Activated T-helper 1 cell treated with Interleukin-2 at 50 U/mL for 16 hours (primary cell): Measurements from ENCODE around the gene PDGFA.

ENCODE experiments used
- DNase-seq: peaks from one replicate; pipeline ENCODE4 v3.0.0-alpha.2; 2020; ENCODE audit warnings: low read depth

Gene PDGFA

GRCh38 chr7:503575-504111 is 16.0 kb downstream of the PDGFA start:
- no peak for DNase-seq

- no peak for DNase-seq
Observed at GRCh38 chr7:502296-502695, 17.4 kb downstream of the PDGFA start.

- no peak for DNase-seq
Observed at GRCh38 chr7:501526-501925, 18.1 kb downstream of the PDGFA start.

GRCh38 chr7:500521-501420 is 18.9 kb downstream of the PDGFA start:
- DNase-seq, result no peak

- DNase-seq, result no peak
Observed at GRCh38 chr7:499853-500485, 19.7 kb downstream of the PDGFA start.

- no peak for DNase-seq
Observed at GRCh38 chr7:498678-499641, 20.7 kb downstream of the PDGFA start.

GRCh38 chr7:497946-498655 is 21.5 kb downstream of the PDGFA start:
- DNase-seq, result no peak

GRCh38 chr7:497346-497745 is 22.3 kb downstream of the PDGFA start:
- no peak for DNase-seq

- no peak for DNase-seq
Observed at GRCh38 chr7:496528-497295, 22.9 kb downstream of the PDGFA start.

GRCh38 chr7:495761-496321 is 23.8 kb downstream of the PDGFA start:
- no peak for DNase-seq

- no peak for DNase-seq
Observed at GRCh38 chr7:495326-495725, 24.3 kb downstream of the PDGFA start.

GRCh38 chr7:494906-495305 is 24.7 kb downstream of the PDGFA start:
- DNase-seq, result no peak

GRCh38 chr7:494259-494687 is 25.4 kb downstream of the PDGFA start:
- no peak for DNase-seq

GRCh38 chr7:493661-494251 is 25.9 kb downstream of the PDGFA start:
- DNase-seq, result no peak

GRCh38 chr7:492714-493065 is 27.0 kb downstream of the PDGFA start:
- DNase-seq, result no peak

GRCh38 chr7:491958-492713 is 27.5 kb downstream of the PDGFA start:
- no peak for DNase-seq

- DNase-seq, result no peak
Observed at GRCh38 chr7:491292-491957, 28.2 kb downstream of the PDGFA start.

GRCh38 chr7:490461-491291 is 29.0 kb downstream of the PDGFA start:
- no peak for DNase-seq
